OCI-LY7 (cell line): ENCODE measurements around the gene PIGL. TPM values are rescaled to one million over a fixed set of nuclear protein-coding genes. Genes with fewer than 3 reads are reported as not detected.

ENCODE experiments used
- BruUV-seq: library from RNA; stranded (reverse); fragments of 400-500 nt; replicated peaks from 2 replicates; lab custom pipeline; 2021; lab: Mats Ljungman, UMichigan
- CTCF ChIA-PET: fragments of 300-600 bp; sonication (Branson Sonifier 250); formaldehyde crosslinking; loops from one replicate; lab custom pipeline; 2022; ENCODE audit warnings: antibody characterized with exemption; ENCODE audit not compliant: unreplicated experiment; lab: Charles Lee
- POLR2A ChIA-PET: fragments of 300-600 bp; sonication (Branson Sonifier 250); formaldehyde crosslinking; loops from one replicate; lab custom pipeline; 2022; ENCODE audit warnings: antibody characterized with exemption; lab: Charles Lee
- DNase-seq: peaks from one replicate; pipeline ENCODE4 v3.0.0-alpha.2; 2015; ENCODE audit warnings: low spot score
- H2AFZ ChIP-seq: fragments of 200-600 bp; sonication (generic), shearing (Covaris generic); 2 replicates; pipeline ENCODE4 v1.6.1; 2014; ENCODE audit warnings: mild to moderate bottlenecking, antibody characterized with exemption, low read length, moderate library complexity
- H3K27ac ChIP-seq: fragments of 200-600 bp; sonication (generic); 2 replicates; pipeline ENCODE4 v1.5.1; 2014; ENCODE audit warnings: mixed run types, low read depth, mild to moderate bottlenecking, moderate library complexity, low read length, inconsistent platforms; ENCODE audit not compliant: poor library complexity, severe bottlenecking
- H3K36me3 ChIP-seq: fragments of 200-600 bp; sonication (generic); 2 replicates; pipeline ENCODE4 v1.6.1; 2014; ENCODE audit warnings: mild to moderate bottlenecking, antibody characterized with exemption, low read length, moderate library complexity, mixed read lengths; ENCODE audit not compliant: insufficient read depth
- H3K4me1 ChIP-seq: fragments of 200-600 bp; sonication (generic); 2 replicates; pipeline ENCODE4 v1.5.1; 2014; ENCODE audit warnings: mild to moderate bottlenecking, low read length; ENCODE audit not compliant: insufficient read depth, poor library complexity, severe bottlenecking
- H3K4me2 ChIP-seq: fragments of 200-600 bp; sonication (generic); 2 replicates; pipeline ENCODE4 v1.6.1; 2014; ENCODE audit warnings: mild to moderate bottlenecking, low read length
- H3K4me3 ChIP-seq: fragments of 200-600 bp; sonication (generic); 2 replicates; pipeline ENCODE4 v1.5.1; 2014; ENCODE audit warnings: mild to moderate bottlenecking, low read depth, low read length; ENCODE audit not compliant: poor library complexity, severe bottlenecking
- H3K79me2 ChIP-seq: fragments of 200-600 bp; sonication (generic); 2 replicates; pipeline ENCODE4 v1.6.1; 2016; ENCODE audit warnings: low read depth, mild to moderate bottlenecking, low read length, moderate library complexity, mixed read lengths; ENCODE audit not compliant: insufficient read depth
- H3K9me2 ChIP-seq: fragments of 200-600 bp; sonication (generic); 2 replicates; pipeline ENCODE4 v1.6.1; 2016; ENCODE audit warnings: mild to moderate bottlenecking, low read length, mixed read lengths; ENCODE audit not compliant: insufficient read depth
- H3K9me3 ChIP-seq: fragments of 200-600 bp; sonication (generic); 2 replicates; pipeline ENCODE4 v1.6.1; 2014; ENCODE audit warnings: mild to moderate bottlenecking, mixed run types, low read length, mixed read lengths
- H4K20me1 ChIP-seq: fragments of 200-600 bp; sonication (generic); 2 replicates; pipeline ENCODE4 v1.6.1; 2014; ENCODE audit warnings: mild to moderate bottlenecking, antibody characterized with exemption, low read length, moderate library complexity, mixed read lengths; ENCODE audit not compliant: insufficient read depth
- CTCF ChIP-seq: fragments of 200-600 bp; sonication (generic); conservative IDR thresholded peaks from 2 replicates; pipeline ENCODE4 v1.5.1; 2014; ENCODE audit warnings: mild to moderate bottlenecking, antibody characterized with exemption, low read length, moderate library complexity, mixed read lengths
- EZH2phosphoT487 ChIP-seq: fragments of 200-600 bp; sonication (generic); IDR thresholded peaks from 2 replicates; pipeline ENCODE4 v1.6.1; 2018; ENCODE audit warnings: low read depth, borderline replicate concordance, mild to moderate bottlenecking, mixed run types, antibody characterized with exemption, low read length, moderate library complexity, mixed read lengths
- intact Hi-C: fragments of 100-400 bp; cut with micrococcal nuclease; formaldehyde crosslinking; loops from one replicate; pipeline ENCODE4 v1.10.0; 2022; ENCODE audit not compliant: unreplicated experiment
- total RNA-seq, 2 experiments: library from RNA; depleted of rRNA in 1 of 2; stranded (reverse); fragments of >200 nt in 1 of 2; shearing (Covaris generic) in 1 of 2; gene quantifications; 2 replicates each; pipeline ENCODE4 v1.2.3, GENCODE V29; 2014 to 2022

Gene PIGL
- total RNA-seq, 2 experiments from 2014 or later, result 39.4 to 43.6 TPM

GRCh38 chr17:16301963-16302855 lies 85.2 kb downstream of the PIGL start:
- no TSS peak for BruUV-seq
- CTCF ChIA-PET, result no interaction called here
- Histone ChIP-seq H4K20me1 (no peaks in the 10 kb centered on the region), H3K9me2 (no peaks in the 10 kb centered on the region), H3K79me2 (no peaks in the 10 kb centered on the region), H3K9me3 (no peaks in the 10 kb centered on the region), H2AFZ (no peak overlapping the region), H3K4me1 (no peaks in the 10 kb centered on the region), H3K36me3 (no peaks in the 10 kb centered on the region; the same call in 1 of the 2 replicates), H3K4me2 (no peak overlapping the region), H3K27ac (no peak overlapping the region), H3K4me3 (no peak overlapping the region)
- intact Hi-C loops, result no loop called here
- POLR2A ChIA-PET, result interaction anchor here (1.5 kb wide), 1 partner anchor 41 kb away, joined by 3 read pairs; no protein-coding TSS in a partner anchor
- no peak for TF ChIP-seq CTCF
- TF ChIP-seq EZH2phosphoT487, result no peak
- no peak for DNase-seq

- H2AFZ ChIP-seq, result no peak overlapping the region
- ChIA-PET CTCF (no interaction called here), POLR2A (interaction anchor here (0.6 to 1.5 kb wide), 3 partner anchors 11 to 128 kb away, joined by 3 to 4 read pairs (median 3); no protein-coding TSS in a partner anchor)
- no peaks in the 10 kb centered on the region for H3K9me3 ChIP-seq
- no peaks in the 10 kb centered on the region for H3K9me2 ChIP-seq
- intact Hi-C loops, result no loop called here
- TF ChIP-seq CTCF, result no peak
- no peak for TF ChIP-seq EZH2phosphoT487
- no peaks in the 10 kb centered on the region for H3K4me1 ChIP-seq
- no peak overlapping the region for H3K27ac ChIP-seq
- H3K36me3 ChIP-seq, result no peaks in the 10 kb centered on the region; the same call in 1 of the 2 replicates
- no peaks in the 10 kb centered on the region for H4K20me1 ChIP-seq
- H3K79me2 ChIP-seq, result no peaks in the 10 kb centered on the region
- H3K4me3 ChIP-seq, result no peak overlapping the region
- H3K4me2 ChIP-seq, result no peak overlapping the region
- no TSS peak for BruUV-seq
- no peak for DNase-seq
Observed at GRCh38 chr17:16302856-16303255, 85.8 kb downstream of the PIGL start.

DNA sequence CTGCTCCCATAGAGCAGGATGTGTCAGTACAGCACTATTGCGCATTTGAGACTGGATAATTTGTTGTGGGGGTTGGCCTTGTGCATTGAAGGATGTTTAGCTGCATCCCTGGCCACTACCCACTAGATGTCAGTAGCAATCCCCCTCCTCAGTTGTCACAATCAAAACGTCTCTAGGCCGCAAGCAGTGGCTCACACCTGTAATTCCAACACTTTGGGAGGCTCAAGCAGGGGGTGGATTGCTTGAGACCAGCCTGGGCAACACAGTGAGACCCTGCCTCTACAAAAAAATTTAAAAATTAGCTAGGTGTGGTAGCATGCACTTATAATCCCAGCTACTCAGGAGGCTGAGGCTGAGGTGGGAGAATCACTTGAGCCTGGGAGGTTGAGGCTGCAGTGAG lies 87.8 kb downstream of the PIGL start:
- intact Hi-C loops, result no loop called here
- Histone ChIP-seq H3K9me3 (no peaks in the 10 kb centered on the region), H3K79me2 (no peaks in the 10 kb centered on the region), H3K36me3 (no peaks in the 10 kb centered on the region; the same call in 1 of the 2 replicates), H4K20me1 (no peaks in the 10 kb centered on the region), H2AFZ (no peak overlapping the region), H3K4me1 (no peaks in the 10 kb centered on the region), H3K27ac (no peak overlapping the region), H3K4me3 (no peak overlapping the region), H3K4me2 (no peak overlapping the region), H3K9me2 (no peaks in the 10 kb centered on the region)
- ChIA-PET POLR2A (interaction anchor here (0.6 to 1.1 kb wide), 2 partner anchors 16 to 38 kb away, joined by 4 read pairs; no protein-coding TSS in a partner anchor), CTCF (no interaction called here)
- DNase-seq, result peak; percentile 57
- BruUV-seq, result no TSS peak
- TF ChIP-seq CTCF (peak; percentile 81), EZH2phosphoT487 (no peak)
